Medulla oblongata (tissue), 1 donor: ENCODE measurements around the gene CATSPERE.
"Not testable (repeated sequence)": the region's sequence is repeated elsewhere in the genome, so short reads cannot be mapped to it uniquely, and the experiment has no call there.

Experiments
- DNase-seq: peaks from one replicate; pipeline ENCODE4 v3.0.0-alpha.2; 2015; ENCODE audit errors: extremely low spot score

CATSPERE gene

DNA sequence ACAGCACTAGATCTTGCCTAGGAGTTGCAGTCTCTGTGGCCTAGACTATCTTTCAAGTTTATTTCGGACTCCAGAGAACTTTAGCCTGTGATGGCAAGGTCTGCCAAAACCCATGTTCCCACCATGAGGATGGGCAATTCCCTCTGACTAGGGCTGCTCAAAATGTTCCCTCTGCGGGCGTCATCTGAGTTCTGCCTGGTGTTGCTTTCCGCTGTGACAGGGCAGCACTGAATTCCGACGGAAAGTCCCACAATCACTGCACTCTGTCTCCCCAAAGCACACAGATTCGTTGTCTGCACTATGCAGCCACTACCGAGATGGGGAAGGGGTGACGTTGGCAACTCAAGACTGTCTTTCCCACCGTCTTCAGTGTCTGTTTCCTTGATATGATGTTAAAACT is 75.2 kb downstream of the CATSPERE start:
- DNase-seq = no peak

DNA sequence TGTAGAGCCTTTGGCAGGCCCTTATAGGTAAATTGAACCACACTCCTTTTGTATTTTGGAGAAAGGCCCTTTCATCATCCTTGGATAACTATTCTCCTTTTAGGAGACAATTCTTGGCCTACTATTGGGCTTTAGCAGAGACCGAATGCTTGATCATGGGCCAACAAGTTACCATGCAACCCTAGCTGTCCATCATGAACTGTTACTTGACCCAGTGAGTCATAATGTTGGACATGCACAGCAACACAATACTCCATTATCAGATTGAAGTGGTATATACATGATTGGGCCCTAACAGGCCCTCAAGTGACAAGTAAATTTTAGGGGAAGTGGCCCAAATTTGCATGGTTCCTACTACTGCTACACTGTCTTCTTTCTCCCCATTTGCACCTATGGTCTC is 84.4 kb downstream of the CATSPERE start:
- DNase-seq = no peak

DNA sequence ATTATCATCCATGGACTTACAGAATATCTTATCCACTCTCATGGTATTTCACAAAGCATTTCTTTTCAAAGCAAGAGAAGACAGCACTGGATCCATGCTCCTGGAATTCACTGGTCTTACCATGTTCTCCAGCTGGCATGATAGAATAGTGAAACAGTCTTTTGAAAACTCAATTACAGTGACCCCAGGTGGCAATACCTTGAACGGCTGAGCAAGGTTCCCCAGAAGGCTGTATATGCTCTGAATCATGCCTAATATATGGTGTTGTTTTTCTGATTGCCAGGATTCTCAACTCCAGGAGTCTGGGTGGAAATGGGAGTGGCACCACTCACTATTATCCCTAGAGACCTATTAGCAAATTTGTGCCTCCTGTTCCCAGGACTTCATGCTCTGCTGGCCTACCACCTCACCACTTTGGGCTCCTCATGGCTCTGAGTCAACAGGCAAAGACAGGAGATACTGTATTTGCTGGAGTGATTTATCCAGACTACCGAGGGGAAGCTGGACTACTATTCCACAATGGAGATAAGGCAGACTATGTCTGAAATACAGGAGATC is 87.6 kb downstream of the CATSPERE start:
- no peak for DNase-seq

DNA sequence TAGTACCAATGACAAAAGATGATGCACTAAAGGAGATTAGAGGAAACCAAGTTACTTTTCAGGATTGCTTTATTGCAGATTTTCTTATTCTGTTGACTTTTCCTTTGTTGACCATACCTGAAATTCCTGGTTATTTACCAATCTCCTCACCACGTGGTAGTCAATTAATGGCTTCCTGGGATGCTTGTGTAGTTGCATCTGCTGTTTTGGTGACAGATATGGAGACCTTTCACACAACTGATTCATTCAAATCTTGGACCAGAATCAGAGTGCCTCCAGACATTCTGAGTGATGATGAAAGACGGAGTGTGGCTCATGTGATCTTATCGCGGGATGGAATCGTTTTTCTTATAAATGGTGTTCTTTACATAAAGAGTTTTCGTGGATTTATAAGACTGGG is 91.3 kb downstream of the CATSPERE start:
- no peak for DNase-seq

DNA sequence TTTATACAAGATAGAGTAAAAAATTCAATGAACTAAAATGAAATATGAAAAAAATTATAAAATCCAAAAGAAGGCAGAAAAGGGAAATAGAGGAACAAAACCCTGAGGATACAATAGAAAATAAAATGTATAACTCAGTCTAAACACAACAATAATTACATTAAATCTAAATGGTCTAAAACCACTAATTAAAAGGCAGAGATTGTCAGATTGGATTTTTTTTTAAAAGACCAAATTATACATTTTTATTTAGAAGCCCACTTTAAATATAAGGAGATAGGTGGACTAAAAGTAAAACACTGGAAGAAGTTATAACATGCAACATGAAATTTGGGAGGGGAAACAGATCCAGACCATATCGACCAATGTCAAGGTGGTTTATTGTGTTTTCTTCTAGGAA is 95.2 kb downstream of the CATSPERE start:
- no peak for DNase-seq

DNA sequence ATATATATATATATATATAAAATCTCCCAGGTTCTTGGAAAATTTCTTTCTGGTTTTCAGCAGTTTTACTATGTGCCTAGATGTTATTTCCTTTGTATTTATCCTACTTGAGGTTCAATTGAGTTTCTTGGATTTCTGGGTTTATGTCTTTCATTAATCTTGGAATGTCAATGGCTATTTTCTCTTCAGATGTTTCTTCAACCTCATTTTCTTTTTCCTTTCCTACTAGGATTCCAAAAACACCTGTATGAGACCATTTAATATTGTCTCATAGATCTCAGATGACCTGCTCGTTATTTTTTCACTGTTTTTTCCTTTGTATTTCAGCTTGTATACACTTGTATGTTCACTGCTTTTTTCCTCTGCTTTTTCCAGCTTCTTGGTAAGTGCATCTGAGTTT is 96.5 kb downstream of the CATSPERE start:
- no peak for DNase-seq

DNA sequence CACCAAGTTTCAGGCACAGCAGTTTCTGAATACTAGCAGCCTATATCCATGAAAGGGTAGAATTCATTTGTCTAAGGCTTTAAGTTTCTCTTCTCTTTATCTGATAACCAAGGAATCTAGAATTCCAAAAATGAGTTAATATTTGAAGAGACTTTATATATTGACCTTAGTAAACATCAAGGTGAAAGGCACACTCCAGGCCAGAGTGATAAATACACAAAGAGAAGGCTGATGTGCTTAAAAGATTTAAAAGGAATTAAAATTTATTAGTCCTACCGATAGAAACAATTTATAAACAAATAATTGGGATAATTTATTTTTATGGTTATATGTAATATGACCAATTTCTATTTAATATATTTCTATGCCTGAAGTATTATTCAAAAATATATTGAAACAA is 98.5 kb downstream of the CATSPERE start:
- no peak for DNase-seq

DNA sequence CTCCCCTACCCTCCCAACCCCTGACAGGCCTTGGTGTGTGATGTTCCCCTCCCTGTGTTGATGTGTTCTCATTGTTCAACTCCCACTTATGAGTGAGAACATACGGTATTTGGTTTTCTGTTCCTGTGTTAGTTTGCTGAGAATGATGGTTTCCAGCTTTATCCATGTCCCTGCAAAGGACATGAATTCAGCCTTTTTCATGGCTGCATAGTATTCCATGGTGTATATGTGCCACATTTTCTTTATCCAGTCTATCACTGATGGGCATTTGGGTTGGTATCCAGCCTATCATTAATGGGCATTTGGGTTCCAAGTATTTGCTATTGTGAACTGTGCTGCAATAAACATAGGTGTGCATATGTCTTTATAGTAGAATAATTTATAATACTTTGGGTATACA is 101.8 kb downstream of the CATSPERE start:
- not testable (repeated sequence) for DNase-seq

DNA sequence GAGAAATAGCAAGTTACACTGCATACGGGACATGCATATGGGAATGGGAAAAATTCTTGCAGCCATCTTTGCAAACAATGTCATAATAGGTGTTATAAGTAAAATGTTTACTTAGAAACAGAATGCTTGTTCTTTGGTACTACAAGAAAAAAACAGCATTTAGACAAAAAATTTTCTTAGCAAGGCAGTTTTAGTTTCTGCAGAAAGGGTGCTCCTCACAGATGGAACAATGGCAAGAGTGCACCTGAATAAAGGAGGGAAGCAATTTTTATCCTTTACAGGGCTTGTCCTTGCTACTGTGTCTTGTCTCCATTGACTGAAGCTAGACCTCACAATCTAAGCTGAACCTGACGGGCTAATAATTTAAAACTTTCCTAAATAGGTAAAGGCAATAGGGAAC is 112.7 kb downstream of the CATSPERE start:
- DNase-seq = no peak

DNA sequence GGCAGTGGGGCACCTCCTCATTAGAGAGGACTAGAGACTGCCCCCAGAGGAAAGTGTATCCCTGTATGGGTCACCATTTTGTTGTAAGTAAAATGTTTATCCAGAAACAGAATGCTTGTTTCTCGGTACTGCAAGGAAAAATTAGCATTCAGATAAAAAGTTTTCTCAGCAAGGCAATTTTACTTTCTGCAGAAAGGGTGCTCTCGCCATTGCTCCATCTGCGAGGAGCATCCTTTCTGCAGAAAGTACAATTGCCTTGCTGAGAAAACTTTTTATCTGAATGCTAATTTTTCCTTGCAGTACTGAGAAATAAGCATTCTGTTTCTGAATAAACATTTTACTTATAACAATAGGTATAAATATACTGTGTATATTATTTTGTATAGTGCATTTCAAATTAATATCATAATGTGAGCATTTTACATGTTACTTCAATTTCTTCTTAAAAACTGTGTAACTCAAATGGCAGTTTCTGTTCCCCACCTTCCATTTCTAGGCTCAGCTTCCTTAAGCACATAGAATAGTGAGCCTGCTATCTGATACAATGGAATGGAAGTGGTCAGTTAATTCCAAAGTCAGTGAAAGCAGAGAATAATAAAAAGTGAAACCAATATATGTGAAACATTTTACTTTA is 115.3 kb downstream of the CATSPERE start:
- no peak for DNase-seq

DNA sequence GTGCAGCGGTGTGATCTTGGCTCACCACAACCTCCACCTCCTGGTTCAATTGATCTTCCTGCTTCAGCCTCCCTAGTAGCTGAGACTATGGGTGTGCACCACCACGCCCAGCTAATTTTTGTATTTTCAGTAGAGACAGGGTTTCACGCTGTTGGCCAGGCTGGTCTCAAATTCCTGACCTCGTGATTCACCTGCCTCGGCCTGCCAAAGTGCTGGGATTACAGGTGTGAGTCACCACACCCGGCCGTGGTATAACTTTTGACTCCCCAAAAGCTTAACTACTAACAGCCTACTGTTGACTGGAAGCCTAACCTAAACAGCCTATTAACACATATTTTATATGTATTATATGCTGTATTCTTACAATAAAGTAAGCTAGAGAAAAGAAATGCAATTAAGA is 117.1 kb downstream of the CATSPERE start:
- DNase-seq = not testable (repeated sequence)

DNA sequence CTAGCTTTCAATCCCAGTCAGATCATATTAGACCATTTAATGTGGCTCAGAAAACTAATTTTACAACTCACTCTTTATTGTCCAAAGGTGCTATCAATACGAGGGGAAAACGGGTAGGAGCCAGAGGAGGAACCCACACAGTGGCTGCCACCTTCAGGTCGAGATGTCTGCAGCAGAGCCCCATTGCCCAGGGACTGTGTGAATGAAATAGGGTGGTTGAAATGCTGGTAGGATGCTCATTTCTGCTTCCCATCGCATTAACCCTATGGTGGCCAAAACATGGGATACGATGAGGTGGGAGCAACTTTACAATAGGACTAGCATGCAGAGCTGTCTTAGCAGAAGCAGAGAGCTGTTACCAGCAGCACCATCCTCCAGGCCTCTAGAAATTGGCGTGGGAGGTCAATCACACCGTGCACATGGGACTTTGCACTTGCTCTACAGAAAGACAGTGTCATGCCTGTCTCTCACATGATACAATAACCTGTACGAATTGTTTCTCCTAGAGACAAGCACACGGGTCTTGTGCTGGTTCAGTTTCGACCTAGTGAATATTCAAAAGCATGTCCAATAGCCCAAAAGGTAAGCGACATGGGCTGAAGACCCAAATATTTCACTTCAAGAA is 122.4 kb downstream of the CATSPERE start:
- DNase-seq = no peak

DNA sequence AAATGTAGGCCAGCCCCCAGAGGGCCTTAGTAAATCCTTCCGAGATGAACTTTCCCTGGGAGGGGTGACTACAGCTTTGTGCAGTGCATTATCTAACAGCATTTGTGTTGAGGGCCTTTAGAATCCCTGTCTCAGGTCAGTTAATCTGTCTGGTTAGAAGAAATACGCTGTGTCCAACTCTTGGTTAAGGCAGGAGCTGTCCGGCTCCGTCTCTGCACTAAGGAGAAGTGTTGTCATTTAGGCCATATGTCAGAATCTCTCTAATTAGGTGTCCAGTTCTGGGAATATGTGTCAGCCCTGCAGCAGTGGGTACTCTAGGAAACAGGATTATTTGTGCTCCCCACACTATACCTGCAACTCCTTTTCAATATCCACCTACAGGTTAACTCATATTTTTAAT is 124.8 kb downstream of the CATSPERE start:
- DNase-seq = no peak

DNA sequence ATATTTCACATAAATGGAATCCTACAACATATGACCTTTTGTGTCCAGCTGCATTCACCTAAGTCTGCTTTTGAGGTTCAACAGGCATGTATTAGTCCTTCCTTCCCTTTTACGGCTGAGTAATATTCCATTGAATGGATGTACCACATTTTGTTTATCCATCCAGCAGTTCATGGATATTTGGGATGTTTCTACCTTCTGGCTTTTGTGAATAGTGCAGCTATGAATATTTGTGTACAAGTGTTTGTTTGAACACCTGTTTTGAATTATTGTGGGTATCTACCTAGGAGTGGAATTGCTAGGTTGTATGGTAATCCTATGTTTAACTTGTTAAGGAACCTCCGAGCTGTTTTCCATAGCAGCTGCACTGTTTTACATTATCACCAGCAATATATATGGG is 129.6 kb downstream of the CATSPERE start:
- DNase-seq = no peak

DNA sequence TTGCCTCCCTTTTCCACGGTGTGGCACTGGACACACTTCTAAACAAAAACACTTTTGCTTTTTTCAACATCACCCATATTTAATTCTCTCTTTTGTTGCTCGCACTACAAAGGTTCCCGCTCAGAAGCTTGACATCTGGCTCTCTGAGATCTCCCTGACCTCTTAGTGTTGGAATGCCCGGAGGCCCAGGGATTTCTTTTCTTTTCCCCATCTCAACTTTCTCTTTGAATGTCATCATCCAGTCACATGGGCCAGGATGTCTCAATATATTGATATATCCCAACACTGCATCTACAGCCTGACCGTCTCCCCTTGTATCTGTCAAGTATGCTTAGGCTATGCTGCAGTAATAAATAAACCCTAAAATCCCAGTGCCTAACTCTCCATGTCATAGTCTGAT is 137.5 kb downstream of the CATSPERE start:
- no peak for DNase-seq

DNA sequence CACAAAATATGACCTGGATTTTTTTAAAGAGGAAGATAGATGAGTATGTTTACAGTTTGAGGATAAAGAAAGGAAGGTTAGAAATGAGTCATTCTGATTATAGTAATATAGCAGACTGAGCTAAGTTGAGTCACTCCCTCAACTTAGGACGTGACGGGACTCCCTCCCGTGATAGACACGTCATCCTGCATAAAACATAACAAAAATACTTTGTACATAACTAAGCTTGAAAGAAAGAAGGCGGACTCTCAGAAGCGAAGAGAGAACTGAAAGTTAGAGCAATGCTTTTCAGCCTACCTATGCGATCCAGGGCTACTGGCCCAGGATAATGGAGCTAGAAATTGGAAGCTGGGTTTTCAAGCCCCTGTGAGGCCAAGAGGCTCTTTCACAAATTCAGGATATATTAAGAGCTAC is 138.9 kb downstream of the CATSPERE start:
- no peak for DNase-seq

DNA sequence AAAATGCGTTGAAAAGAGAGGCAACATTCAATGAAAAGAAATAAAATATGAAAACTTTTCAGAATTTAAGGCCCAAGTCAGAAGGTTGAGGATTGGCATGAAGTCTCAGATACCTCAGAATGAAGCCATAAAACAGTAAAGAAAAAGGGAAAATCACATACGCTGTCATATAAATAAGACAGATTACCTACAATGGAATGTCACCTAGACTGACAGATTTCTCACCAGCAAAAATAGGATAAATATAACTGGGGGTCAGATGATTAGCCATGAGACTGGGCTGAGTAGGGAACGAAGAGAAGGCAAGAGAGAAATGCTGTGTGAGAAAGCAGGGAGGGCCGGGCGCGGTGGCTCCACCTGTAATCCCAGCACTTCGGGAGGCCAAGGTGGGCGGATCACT is 140.3 kb downstream of the CATSPERE start:
- no peak for DNase-seq

DNA sequence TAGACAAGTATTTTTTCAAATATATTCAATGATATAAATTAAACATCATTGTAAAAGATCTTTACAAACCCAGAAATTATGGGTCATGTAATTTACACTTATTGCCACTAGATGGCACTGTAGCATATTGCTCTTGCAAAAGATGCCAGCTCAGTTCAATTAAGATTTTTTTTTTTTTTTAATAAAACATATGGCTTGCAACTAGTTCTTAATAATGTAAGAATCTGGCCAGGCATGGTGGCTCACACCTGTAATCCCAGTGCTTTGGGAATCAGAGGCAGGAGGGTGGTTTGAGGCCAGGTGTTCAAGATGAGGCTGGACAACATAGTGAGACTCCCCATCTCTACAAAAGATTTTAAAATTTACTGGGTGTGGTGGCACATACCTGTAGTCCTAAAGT is 142.4 kb downstream of the CATSPERE start:
- peak; percentile 25 for DNase-seq

DNA sequence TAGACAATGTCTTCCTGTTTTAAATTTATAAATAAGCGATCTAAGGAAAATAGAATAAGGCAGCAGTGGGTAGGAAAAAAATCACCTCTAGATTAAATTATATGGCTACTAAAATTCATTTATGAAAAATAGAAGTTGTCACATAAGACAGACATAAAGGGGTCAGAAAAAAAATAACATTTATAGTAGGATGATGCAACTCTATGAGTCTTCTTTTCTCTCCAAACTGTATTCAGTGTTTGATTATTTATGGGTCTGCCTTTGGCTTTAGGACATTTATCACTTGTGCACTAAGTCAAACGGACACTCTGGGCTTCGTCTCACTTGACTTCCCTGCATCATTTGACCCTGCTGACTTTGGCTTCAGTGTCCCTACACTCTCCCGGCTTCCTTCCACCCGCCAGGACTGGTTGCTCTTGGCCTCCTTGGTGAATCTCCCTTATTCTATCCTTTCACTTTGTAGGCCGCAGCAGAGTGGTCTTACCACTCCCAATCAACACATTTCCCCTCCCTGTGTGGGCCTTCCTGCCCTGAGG is 144.8 kb downstream of the CATSPERE start:
- no peak for DNase-seq

DNA sequence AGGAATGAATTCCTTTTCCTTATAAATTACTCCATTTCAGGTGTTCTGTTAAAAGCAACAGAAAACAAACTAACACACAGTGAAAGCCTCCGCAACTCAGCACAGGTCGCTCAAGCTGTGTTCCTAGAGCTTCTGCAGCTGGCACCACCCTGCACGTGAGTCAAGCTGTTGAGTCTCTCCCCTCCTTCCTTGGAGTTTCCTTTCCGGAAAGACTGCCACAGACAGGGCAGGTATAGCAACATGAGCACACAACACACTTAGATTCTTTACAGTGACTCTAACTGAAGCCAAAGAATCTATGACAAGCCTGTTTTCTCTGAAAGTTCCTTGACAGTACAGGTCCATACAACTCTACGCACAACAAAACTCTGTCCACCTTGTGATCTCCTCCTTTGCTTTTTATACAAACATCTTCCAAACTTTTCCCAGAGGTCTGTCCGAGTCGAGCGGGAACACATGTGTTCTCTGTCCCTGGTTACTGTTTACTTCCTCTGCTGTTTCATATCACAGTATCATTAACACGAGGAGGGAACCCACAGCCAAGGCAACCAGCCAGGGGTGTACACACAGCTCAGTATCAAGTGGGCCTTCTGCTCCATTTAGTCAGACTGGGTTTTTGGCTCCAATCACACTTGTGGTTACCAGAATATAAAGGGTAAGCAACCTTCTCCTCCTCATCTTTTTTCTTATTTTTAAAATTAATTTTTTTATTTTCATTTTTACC is 153.2 kb downstream of the CATSPERE start:
- DNase-seq = no peak

DNA sequence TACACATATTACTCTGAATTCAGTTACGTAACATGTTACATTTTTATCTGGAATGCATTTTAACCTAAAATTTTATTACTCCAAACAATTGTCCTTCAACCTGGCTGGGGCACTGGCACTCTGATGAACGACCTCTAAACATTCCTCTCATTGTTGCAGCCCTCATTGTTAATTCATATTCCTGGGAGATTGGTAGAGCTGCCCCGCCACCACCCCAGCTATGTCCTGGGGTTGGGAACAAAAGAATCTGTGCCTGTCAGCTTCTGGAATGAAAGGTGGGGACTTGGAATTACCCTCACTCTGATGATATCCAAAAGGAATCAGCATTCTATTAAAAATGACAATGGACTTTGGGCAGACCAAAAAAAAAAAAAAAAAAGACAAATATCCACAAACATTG is 153.8 kb downstream of the CATSPERE start:
- DNase-seq = no peak

DNA sequence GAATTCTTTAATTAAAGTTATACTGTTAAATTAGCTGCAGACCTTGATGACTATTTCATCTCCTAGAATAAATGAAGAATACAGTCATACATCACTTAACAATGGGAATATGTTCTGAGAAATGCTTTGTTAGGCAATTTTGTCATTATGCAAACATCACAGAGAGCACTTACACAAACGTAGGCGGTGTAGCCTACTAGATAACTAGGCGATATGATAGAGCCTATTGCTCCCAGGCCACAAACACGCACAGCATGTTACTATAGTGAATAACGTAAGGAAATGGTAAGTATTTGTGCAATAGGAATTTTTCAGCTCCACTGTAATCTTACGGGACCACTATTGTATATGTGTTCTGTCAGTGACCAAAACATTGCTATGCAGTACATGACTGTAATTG is 154.2 kb downstream of the CATSPERE start:
- DNase-seq = no peak

DNA sequence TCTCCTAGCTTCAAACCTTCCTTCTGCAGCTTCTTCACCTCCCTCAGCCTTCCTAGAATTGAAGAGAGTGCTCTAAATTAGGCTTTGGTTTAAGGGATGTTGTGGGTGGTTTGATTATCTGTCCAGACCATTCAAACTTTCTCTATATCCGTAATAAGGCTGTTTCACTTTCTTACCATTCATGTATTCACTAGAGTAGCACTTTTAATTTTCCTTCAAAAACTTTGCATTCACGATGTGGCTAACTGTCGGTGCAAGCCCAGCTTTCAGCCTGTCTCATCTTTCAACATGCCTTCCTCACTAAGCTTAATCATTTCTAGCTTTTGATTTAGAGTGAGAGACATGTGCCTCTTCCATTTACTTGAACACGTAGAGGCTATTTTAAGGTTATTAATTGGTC is 165.6 kb downstream of the CATSPERE start:
- no peak for DNase-seq
